Measurements from ENCODE around the gene CRABP2.

CRABP2 gene

GRCh38 chr1:156705321-156705917 is at the start of gene CRABP2:
CRABP2 (minus strand) TSS chr1:156705583; CDS start chr1:156705446, 137 bp downstream.
- DNase-seq (ENCODE audit: low read depth in 3 of 3) = no peak

- no peak for DNase-seq (ENCODE audit: low read depth in 3 of 3)
These were observed 48.8 kb upstream of the CRABP2 start for GRCh38 chr1:156754219-156754618.

- DNase-seq (ENCODE audit: low read depth in 3 of 3) = no peak
These were observed 47.6 kb upstream of the CRABP2 start for GRCh38 chr1:156752843-156753482.

- peak; percentile 93 to 99 (median 96) for DNase-seq (ENCODE audit: low read depth in 3 of 3)
These were observed 46.5 kb upstream of the CRABP2 start for GRCh38 chr1:156751757-156752481.

- no peak for DNase-seq (ENCODE audit: low read depth in 3 of 3)
These were observed 46.0 kb upstream of the CRABP2 start, which contains the start of gene HDGF for GRCh38 chr1:156751451-156751756. HDGF (minus strand) TSS chr1:156751675; CDS start chr1:156751429, 246 bp downstream.

- DNase-seq (ENCODE audit: low read depth in 3 of 3) = no peak
These were observed 45.5 kb upstream of the CRABP2 start for GRCh38 chr1:156750711-156751450.

- DNase-seq (ENCODE audit: low read depth in 3 of 3) = peak in 1 of 3 experiments; percentile 28
These were observed 44.8 kb upstream of the CRABP2 start for GRCh38 chr1:156750191-156750672.

GRCh38 chr1:156749419-156750118 is 44.2 kb upstream of the CRABP2 start:
- DNase-seq (ENCODE audit: low read depth in 3 of 3) = no peak

- DNase-seq (ENCODE audit: low read depth in 3 of 3) = no peak
These were observed 43.5 kb upstream of the CRABP2 start for GRCh38 chr1:156748670-156749418.

- no peak for DNase-seq (ENCODE audit: low read depth in 3 of 3)
These were observed 42.6 kb upstream of the CRABP2 start for GRCh38 chr1:156747742-156748669.

GRCh38 chr1:156746728-156747631 is 41.6 kb upstream of the CRABP2 start:
- DNase-seq (ENCODE audit: low read depth in 3 of 3) = peak in 1 of 3 experiments; percentile 61

- DNase-seq (ENCODE audit: low read depth in 3 of 3) = no peak
These were observed 41.0 kb upstream of the CRABP2 start for GRCh38 chr1:156746406-156746727.

- no peak for DNase-seq (ENCODE audit: low read depth in 3 of 3)
These were observed 40.5 kb upstream of the CRABP2 start for GRCh38 chr1:156745881-156746280.

GRCh38 chr1:156744786-156745419 is 39.5 kb upstream of the CRABP2 start:
- DNase-seq (ENCODE audit: low read depth in 3 of 3) = no peak

- DNase-seq (ENCODE audit: low read depth in 3 of 3) = no peak
These were observed 39.0 kb upstream of the CRABP2 start for GRCh38 chr1:156744344-156744743.

- DNase-seq (ENCODE audit: low read depth in 3 of 3) = no peak
These were observed 38.3 kb upstream of the CRABP2 start for GRCh38 chr1:156743367-156744302.

GRCh38 chr1:156742801-156743200 is 37.4 kb upstream of the CRABP2 start:
- DNase-seq (ENCODE audit: low read depth in 3 of 3) = no peak

All from stimulated activated CD4-positive, alpha-beta T cell treated with anti-CD3 and anti-CD28 coated beads, TNF-alpha, amount 100 ng/mL, for 24 hours (primary cell).